HepG2 (cell line): ENCODE results near the gene FAM20A. TPM values are rescaled to one million over a fixed set of nuclear protein-coding genes. Genes with fewer than 3 reads are reported as not detected.

Experiments
- NONO ChIP-seq, 2 experiments: fragments of 450-650 bp in 1 of 2; sonication (generic) in 1 of 2; formaldehyde crosslinking in 1 of 2; IDR thresholded peaks in 1 of 2; conservative IDR thresholded peaks in 1 of 2; 2 replicates each; pipeline versions ENCODE4 v1.6.1 to v1.8.0; 2017 to 2022; ENCODE audit warnings: mild to moderate bottlenecking in 1 of 2, missing genetic modification reagents in 1 of 2, moderate library complexity in 1 of 2
- PLRG1 ChIP-seq: fragments of 450-650 bp; conservative IDR thresholded peaks from 2 replicates; pipeline ENCODE4 v1.6.1; 2016
- ZFP36L2 ChIP-seq: sonication (generic); formaldehyde crosslinking; IDR thresholded peaks from 2 replicates; pipeline ENCODE4 v1.4.0; 2020; ENCODE audit warnings: missing genetic modification reagents
- ZSCAN12 ChIP-seq: sonication (generic); formaldehyde crosslinking; IDR thresholded peaks from 2 replicates; pipeline ENCODE4 v1.9.0; 2021; ENCODE audit warnings: mild to moderate bottlenecking, missing genetic modification reagents
- polyA plus RNA-seq, 8 experiments: library from polyadenylated mRNA; depleted of rRNA in 3 of 8; stranded (reverse) in 7 of 8; unstranded in 1 of 8; fragments of >200 nt; fragmentation: Illumina TruSeq in 4 of 8; extraction: Trizol in 4 of 8; gene quantifications; 2 replicates each; pipeline versions ENCODE4 v1.2.1 to v1.2.3, GENCODE V29; 2011 to 2016; ENCODE audit warnings: low read depth in 4 of 8, missing spikeins in 1 of 8, mixed read lengths in 1 of 8; ENCODE audit not compliant: insufficient read depth in 1 of 8
- total RNA-seq, 5 experiments: library from RNA; depleted of rRNA; stranded (reverse); fragments of >200 nt; fragmentation: Illumina TruSeq; extraction: Trizol; gene quantifications; 2 replicates each; pipeline ENCODE4 v1.2.3, GENCODE V29; 2016; ENCODE audit warnings: low read depth in 1 of 5
- TF ChIP-seq, protein P1 (sequence below): sonication (generic); formaldehyde crosslinking; IDR thresholded peaks from 2 replicates; pipeline ENCODE4 v1.4.0; 2020; ENCODE audit warnings: mild to moderate bottlenecking, missing genetic modification reagents, borderline replicate concordance
- TF ChIP-seq, protein P2 (sequence below): sonication (generic); formaldehyde crosslinking; IDR thresholded peaks from 2 replicates; pipeline ENCODE4 v1.5.0; 2020; ENCODE audit warnings: missing genetic modification reagents, mild to moderate bottlenecking, borderline replicate concordance
- TF ChIP-seq, protein P3 (sequence below): sonication (generic); formaldehyde crosslinking; conservative IDR thresholded peaks from 2 replicates; pipeline ENCODE4 v1.4.0; 2020; ENCODE audit warnings: missing genetic modification reagents
- TF ChIP-seq, protein P4 (sequence below): sonication (generic); formaldehyde crosslinking; IDR thresholded peaks from 2 replicates; pipeline ENCODE4 v1.4.0; 2020; ENCODE audit warnings: missing genetic modification reagents
- TF ChIP-seq, protein P5 (sequence below): sonication (generic); formaldehyde crosslinking; IDR thresholded peaks from 2 replicates; pipeline ENCODE4 v1.8.0; 2023; ENCODE audit warnings: mild to moderate bottlenecking, missing genetic modification reagents
- TF ChIP-seq, protein P6 (sequence below), 2 experiments: fragments of 450-650 bp in 1 of 2; sonication (generic) in 1 of 2; formaldehyde crosslinking; IDR thresholded peaks; 2 replicates each; pipeline versions ENCODE4 v1.5.0 to v1.8.0; 2020 to 2022; ENCODE audit warnings: mild to moderate bottlenecking in 1 of 2, missing genetic modification reagents in 1 of 2
- TF ChIP-seq, protein P7 (sequence below): sonication (generic); formaldehyde crosslinking; IDR thresholded peaks from 2 replicates; pipeline ENCODE4 v1.5.0; 2020; ENCODE audit warnings: mild to moderate bottlenecking, missing genetic modification reagents, moderate library complexity
- TF ChIP-seq, protein P8 (sequence below): IDR thresholded peaks from 2 replicates; pipeline ENCODE4 v1.6.1; 2016; ENCODE audit warnings: missing compliant biosample characterization, missing genetic modification reagents, borderline replicate concordance
- TF ChIP-seq, protein P9 (sequence below): sonication (generic); formaldehyde crosslinking; IDR thresholded peaks from 2 replicates; pipeline ENCODE4 v1.4.0; 2020; ENCODE audit warnings: mild to moderate bottlenecking, low read depth, missing genetic modification reagents

Gene FAM20A
- total and polyA plus RNA-seq, 2 of the 13 experiments (the other 11 are each of a cell fraction or from before 2014, with no cell fraction given) = 9.3 to 20.7 TPM

DNA sequence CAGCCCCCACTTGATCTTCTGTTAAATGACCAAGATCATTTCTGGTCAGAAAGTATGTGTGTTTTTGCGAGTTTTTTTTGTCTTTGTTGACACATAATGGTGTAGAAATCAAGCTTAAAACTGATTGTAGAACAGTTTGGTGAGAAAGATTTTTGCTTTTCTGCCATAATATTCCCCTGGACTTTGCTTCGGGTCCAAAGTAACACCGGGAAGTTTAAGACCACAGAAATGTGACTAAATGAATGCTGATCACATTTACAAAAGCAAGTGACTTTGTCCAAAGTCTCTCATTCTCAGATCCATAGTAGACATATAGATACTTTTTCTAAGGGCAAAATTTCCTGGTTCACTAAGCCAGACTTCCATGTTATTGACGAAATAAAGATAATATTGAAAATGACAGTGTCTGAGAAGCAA lies 2.6 kb downstream of the FAM20A start (continued):
- TF ChIP-seq, protein P1, sequence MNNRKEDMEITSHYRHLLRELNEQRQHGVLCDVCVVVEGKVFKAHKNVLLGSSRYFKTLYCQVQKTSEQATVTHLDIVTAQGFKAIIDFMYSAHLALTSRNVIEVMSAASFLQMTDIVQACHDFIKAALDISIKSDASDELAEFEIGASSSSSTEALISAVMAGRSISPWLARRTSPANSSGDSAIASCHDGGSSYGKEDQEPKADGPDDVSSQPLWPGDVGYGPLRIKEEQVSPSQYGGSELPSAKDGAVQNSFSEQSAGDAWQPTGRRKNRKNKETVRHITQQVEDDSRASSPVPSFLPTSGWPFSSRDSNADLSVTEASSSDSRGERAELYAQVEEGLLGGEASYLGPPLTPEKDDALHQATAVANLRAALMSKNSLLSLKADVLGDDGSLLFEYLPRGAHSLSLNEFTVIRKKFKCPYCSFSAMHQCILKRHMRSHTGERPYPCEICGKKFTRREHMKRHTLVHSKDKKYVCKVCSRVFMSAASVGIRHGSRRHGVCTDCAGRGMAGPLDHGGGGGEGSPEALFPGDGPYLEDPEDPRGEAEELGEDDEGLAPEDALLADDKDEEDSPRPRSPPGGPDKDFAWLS (CRISPR knock-in tag) = no peak
- TF ChIP-seq, protein P2, sequence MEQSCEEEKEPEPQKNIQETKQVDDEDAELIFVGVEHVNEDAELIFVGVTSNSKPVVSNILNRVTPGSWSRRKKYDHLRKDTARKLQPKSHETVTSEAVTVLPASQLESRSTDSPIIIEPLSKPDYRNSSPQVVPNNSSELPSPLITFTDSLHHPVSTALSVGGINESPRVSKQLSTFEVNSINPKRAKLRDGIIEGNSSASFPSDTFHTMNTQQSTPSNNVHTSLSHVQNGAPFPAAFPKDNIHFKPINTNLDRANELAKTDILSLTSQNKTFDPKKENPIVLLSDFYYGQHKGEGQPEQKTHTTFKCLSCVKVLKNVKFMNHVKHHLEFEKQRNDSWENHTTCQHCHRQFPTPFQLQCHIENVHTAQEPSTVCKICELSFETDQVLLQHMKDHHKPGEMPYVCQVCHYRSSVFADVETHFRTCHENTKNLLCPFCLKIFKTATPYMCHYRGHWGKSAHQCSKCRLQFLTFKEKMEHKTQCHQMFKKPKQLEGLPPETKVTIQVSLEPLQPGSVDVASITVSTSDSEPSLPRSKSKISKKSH (CRISPR knock-in tag) = no peak
- TF ChIP-seq ZFP36L2 (CRISPR knock-in tag) (no peak), PLRG1 (no peak), ZSCAN12 (CRISPR knock-in tag) (no peak), NONO (IDR thresholded peaks at IDR 0.05) (no peak), NONO (CRISPR knock-in tag; conservative IDR thresholded peaks at IDR 0.05) (no peak)
- TF ChIP-seq, protein P3, sequence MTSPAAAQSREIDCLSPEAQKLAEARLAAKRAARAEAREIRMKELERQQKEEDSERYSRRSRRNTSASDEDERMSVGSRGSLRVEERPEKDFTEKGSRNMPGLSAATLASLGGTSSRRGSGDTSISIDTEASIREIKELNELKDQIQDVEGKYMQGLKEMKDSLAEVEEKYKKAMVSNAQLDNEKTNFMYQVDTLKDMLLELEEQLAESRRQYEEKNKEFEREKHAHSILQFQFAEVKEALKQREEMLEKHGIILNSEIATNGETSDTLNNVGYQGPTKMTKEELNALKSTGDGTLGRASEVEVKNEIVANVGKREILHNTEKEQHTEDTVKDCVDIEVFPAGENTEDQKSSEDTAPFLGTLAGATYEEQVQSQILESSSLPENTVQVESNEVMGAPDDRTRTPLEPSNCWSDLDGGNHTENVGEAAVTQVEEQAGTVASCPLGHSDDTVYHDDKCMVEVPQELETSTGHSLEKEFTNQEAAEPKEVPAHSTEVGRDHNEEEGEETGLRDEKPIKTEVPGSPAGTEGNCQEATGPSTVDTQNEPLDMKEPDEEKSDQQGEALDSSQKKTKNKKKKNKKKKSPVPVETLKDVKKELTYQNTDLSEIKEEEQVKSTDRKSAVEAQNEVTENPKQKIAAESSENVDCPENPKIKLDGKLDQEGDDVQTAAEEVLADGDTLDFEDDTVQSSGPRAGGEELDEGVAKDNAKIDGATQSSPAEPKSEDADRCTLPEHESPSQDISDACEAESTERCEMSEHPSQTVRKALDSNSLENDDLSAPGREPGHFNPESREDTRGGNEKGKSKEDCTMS (CRISPR knock-in tag) = no peak
- TF ChIP-seq, protein P4, sequence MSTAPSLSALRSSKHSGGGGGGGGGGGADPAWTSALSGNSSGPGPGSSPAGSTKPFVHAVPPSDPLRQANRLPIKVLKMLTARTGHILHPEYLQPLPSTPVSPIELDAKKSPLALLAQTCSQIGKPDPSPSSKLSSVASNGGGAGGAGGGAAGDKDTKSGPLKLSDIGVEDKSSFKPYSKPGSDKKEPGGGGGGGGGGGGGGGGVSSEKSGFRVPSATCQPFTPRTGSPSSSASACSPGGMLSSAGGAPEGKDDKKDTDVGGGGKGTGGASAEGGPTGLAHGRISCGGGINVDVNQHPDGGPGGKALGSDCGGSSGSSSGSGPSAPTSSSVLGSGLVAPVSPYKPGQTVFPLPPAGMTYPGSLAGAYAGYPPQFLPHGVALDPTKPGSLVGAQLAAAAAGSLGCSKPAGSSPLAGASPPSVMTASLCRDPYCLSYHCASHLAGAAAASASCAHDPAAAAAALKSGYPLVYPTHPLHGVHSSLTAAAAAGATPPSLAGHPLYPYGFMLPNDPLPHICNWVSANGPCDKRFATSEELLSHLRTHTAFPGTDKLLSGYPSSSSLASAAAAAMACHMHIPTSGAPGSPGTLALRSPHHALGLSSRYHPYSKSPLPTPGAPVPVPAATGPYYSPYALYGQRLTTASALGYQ (CRISPR knock-in tag) = peak; percentile 56; the same call in 1 of the 2 replicates
- TF ChIP-seq, protein P5, sequence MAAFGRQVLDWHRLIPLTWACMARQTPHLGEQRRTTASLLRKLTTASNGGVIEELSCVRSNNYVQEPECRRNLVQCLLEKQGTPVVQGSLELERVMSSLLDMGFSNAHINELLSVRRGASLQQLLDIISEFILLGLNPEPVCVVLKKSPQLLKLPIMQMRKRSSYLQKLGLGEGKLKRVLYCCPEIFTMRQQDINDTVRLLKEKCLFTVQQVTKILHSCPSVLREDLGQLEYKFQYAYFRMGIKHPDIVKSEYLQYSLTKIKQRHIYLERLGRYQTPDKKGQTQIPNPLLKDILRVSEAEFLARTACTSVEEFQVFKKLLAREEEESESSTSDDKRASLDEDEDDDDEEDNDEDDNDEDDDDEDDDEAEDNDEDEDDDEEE = no peak
- TF ChIP-seq, protein P6, sequence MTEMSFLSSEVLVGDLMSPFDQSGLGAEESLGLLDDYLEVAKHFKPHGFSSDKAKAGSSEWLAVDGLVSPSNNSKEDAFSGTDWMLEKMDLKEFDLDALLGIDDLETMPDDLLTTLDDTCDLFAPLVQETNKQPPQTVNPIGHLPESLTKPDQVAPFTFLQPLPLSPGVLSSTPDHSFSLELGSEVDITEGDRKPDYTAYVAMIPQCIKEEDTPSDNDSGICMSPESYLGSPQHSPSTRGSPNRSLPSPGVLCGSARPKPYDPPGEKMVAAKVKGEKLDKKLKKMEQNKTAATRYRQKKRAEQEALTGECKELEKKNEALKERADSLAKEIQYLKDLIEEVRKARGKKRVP (CRISPR knock-in tag; IDR thresholded peaks at IDR 0.05) = no peak
- TF ChIP-seq, protein P7, sequence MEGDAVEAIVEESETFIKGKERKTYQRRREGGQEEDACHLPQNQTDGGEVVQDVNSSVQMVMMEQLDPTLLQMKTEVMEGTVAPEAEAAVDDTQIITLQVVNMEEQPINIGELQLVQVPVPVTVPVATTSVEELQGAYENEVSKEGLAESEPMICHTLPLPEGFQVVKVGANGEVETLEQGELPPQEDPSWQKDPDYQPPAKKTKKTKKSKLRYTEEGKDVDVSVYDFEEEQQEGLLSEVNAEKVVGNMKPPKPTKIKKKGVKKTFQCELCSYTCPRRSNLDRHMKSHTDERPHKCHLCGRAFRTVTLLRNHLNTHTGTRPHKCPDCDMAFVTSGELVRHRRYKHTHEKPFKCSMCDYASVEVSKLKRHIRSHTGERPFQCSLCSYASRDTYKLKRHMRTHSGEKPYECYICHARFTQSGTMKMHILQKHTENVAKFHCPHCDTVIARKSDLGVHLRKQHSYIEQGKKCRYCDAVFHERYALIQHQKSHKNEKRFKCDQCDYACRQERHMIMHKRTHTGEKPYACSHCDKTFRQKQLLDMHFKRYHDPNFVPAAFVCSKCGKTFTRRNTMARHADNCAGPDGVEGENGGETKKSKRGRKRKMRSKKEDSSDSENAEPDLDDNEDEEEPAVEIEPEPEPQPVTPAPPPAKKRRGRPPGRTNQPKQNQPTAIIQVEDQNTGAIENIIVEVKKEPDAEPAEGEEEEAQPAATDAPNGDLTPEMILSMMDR (CRISPR knock-in tag) = no peak
- TF ChIP-seq, protein P8, sequence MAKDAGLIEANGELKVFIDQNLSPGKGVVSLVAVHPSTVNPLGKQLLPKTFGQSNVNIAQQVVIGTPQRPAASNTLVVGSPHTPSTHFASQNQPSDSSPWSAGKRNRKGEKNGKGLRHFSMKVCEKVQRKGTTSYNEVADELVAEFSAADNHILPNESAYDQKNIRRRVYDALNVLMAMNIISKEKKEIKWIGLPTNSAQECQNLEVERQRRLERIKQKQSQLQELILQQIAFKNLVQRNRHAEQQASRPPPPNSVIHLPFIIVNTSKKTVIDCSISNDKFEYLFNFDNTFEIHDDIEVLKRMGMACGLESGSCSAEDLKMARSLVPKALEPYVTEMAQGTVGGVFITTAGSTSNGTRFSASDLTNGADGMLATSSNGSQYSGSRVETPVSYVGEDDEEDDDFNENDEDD (CRISPR knock-in tag) = no peak
- TF ChIP-seq, protein P9, sequence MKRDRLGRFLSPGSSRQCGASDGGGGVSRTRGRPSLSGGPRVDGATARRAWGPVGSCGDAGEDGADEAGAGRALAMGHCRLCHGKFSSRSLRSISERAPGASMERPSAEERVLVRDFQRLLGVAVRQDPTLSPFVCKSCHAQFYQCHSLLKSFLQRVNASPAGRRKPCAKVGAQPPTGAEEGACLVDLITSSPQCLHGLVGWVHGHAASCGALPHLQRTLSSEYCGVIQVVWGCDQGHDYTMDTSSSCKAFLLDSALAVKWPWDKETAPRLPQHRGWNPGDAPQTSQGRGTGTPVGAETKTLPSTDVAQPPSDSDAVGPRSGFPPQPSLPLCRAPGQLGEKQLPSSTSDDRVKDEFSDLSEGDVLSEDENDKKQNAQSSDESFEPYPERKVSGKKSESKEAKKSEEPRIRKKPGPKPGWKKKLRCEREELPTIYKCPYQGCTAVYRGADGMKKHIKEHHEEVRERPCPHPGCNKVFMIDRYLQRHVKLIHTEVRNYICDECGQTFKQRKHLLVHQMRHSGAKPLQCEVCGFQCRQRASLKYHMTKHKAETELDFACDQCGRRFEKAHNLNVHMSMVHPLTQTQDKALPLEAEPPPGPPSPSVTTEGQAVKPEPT (CRISPR knock-in tag) = no peak
